A673 (cell line): ENCODE results near the gene SLIT3. TPM values are rescaled to one million over a fixed set of nuclear protein-coding genes. Genes with fewer than 3 reads are reported as not detected.

Experiments
- BruUV-seq: library from RNA; stranded (reverse); fragments of 400-500 nt; replicated peaks from 2 replicates; lab custom pipeline; 2021; lab: Mats Ljungman, UMichigan
- CTCF ChIA-PET: fragments of 300-600 bp; sonication (Branson Sonifier 250); formaldehyde crosslinking; loops from one replicate; lab custom pipeline; 2022; ENCODE audit warnings: antibody characterized with exemption; lab: Charles Lee
- POLR2A ChIA-PET: fragments of 300-600 bp; sonication (Branson Sonifier 250); formaldehyde crosslinking; loops from one replicate; lab custom pipeline; 2022; ENCODE audit warnings: antibody characterized with exemption; ENCODE audit not compliant: low non-redundant PET; lab: Charles Lee
- DNase-seq: peaks from one replicate; pipeline ENCODE4 v3.0.0-alpha.2; 2015; ENCODE audit warnings: low spot score
- H3K27ac ChIP-seq: fragments of 200-600 bp; sonication (generic); 2 replicates; pipeline ENCODE4 v1.5.1; 2016; ENCODE audit warnings: mixed run types, low read depth, mild to moderate bottlenecking, mixed read lengths, antibody characterized with exemption, low read length; ENCODE audit not compliant: poor library complexity, severe bottlenecking
- H3K27me3 ChIP-seq: fragments of 200-600 bp; sonication (generic); replicated peaks from 2 replicates; pipeline ENCODE4 v1.6.1; 2017; ENCODE audit warnings: mixed run types, low read depth, mild to moderate bottlenecking, mixed read lengths, antibody characterized with exemption, low read length; ENCODE audit not compliant: insufficient read depth, poor library complexity
- H3K36me3 ChIP-seq: fragments of 200-600 bp; sonication (generic); 2 replicates; pipeline ENCODE4 v1.6.1; 2016; ENCODE audit warnings: mixed run types, mild to moderate bottlenecking, mixed read lengths, antibody characterized with exemption, low read length; ENCODE audit not compliant: insufficient read depth, poor library complexity, severe bottlenecking
- H3K4me1 ChIP-seq: fragments of 200-600 bp; sonication (generic); 2 replicates; pipeline ENCODE4 v1.6.1; 2017; ENCODE audit warnings: mixed run types, mild to moderate bottlenecking, mixed read lengths, antibody characterized with exemption, low read length; ENCODE audit not compliant: insufficient read depth, poor library complexity, severe bottlenecking
- H3K4me3 ChIP-seq: fragments of 200-600 bp; sonication (generic); 2 replicates; pipeline ENCODE4 v1.5.1; 2016; ENCODE audit warnings: low read depth, mixed run types, mild to moderate bottlenecking, mixed read lengths, low read length; ENCODE audit not compliant: poor library complexity, severe bottlenecking
- H3K9me3 ChIP-seq: fragments of 200-600 bp; sonication (generic); 2 replicates; pipeline ENCODE4 v1.6.1; 2016; ENCODE audit warnings: mixed run types, low read depth, mild to moderate bottlenecking, mixed read lengths, antibody characterized with exemption, low read length; ENCODE audit not compliant: poor library complexity, severe bottlenecking
- CTCF ChIP-seq: fragments of 300-800, 200-600 bp; sonication (generic); conservative IDR thresholded peaks from 2 replicates; pipeline ENCODE4 v1.5.1; 2017; ENCODE audit warnings: low read depth, mild to moderate bottlenecking, antibody characterized with exemption, low read length, moderate library complexity, mixed read lengths
- EZH2 ChIP-seq: fragments of 200-600 bp; sonication (generic); IDR thresholded peaks from 2 replicates; pipeline ENCODE4 v1.6.1; 2017; ENCODE audit warnings: borderline replicate concordance, low read depth, mild to moderate bottlenecking, mixed read lengths, antibody characterized with exemption, low read length; ENCODE audit not compliant: poor library complexity, severe bottlenecking
- intact Hi-C: fragments of 100-400 bp; cut with micrococcal nuclease; formaldehyde crosslinking; loops from one replicate; pipeline ENCODE4 v1.10.0; 2022; ENCODE audit not compliant: unreplicated experiment
- total RNA-seq: library from RNA; stranded (reverse); gene quantifications from 2 replicates; pipeline ENCODE4 v1.2.3, GENCODE V29; 2021

SLIT3 gene
- total RNA-seq, 1 experiment from 2014 or later = not detected

GRCh38 chr5:168714046-168714445 is 586.9 kb downstream of the SLIT3 start:
- no peak for DNase-seq
- CTCF ChIA-PET = no interaction called here

GRCh38 chr5:168713051-168713450 is 587.9 kb downstream of the SLIT3 start:
- no peak overlapping the region for H3K27ac ChIP-seq
- no peaks in the 10 kb centered on the region for H3K9me3 ChIP-seq
- no peak for DNase-seq
- TF ChIP-seq EZH2 = no peak
- TF ChIP-seq CTCF = no peak
- no peaks in the 10 kb centered on the region for H3K27me3 ChIP-seq
- intact Hi-C loops = no loop called here
- ChIA-PET POLR2A (no interaction called here), CTCF (no interaction called here)
- no peak overlapping the region for H3K4me3 ChIP-seq
- peaks cover 9% of the 10 kb centered on the region for H3K4me1 ChIP-seq
- no TSS peak for BruUV-seq
- H3K36me3 ChIP-seq = no peaks in the 10 kb centered on the region

More at GRCh38 chr5:168714046-168714445, 586.9 kb downstream of the SLIT3 start:
- no TSS peak for BruUV-seq
- no peak overlapping the region for H3K4me3 ChIP-seq
- TF ChIP-seq CTCF (no peak), EZH2 (no peak)
- POLR2A ChIA-PET = no interaction called here
- no peaks in the 10 kb centered on the region for H3K36me3 ChIP-seq
- H3K27ac ChIP-seq = no peak overlapping the region
- H3K4me1 ChIP-seq = peaks cover 9% of the 10 kb centered on the region
- no peaks in the 10 kb centered on the region for H3K9me3 ChIP-seq
- intact Hi-C loops = no loop called here
- H3K27me3 ChIP-seq = no peaks in the 10 kb centered on the region

- peak; percentile 86 for DNase-seq
- ChIA-PET POLR2A (no interaction called here), CTCF (no interaction called here)
- no TSS peak for BruUV-seq
- no peaks in the 10 kb centered on the region for H3K9me3 ChIP-seq
- no peak overlapping the region for H3K4me3 ChIP-seq
- peaks cover 9% of the 10 kb centered on the region for H3K4me1 ChIP-seq
- TF ChIP-seq CTCF (no peak), EZH2 (no peak)
- intact Hi-C loops = no loop called here
- no peaks in the 10 kb centered on the region for H3K27me3 ChIP-seq
- no peak overlapping the region for H3K27ac ChIP-seq
- H3K36me3 ChIP-seq = no peaks in the 10 kb centered on the region
Measured at GRCh38 chr5:168712280-168712924, 588.5 kb downstream of the SLIT3 start.
